Ishikawa (cell line): ENCODE measurements around the gene LHX5.

Experiments
- CEBPB ChIP-seq: IDR thresholded peaks from 2 replicates; pipeline ENCODE4 v1.6.1; 2012
- CREB1 ChIP-seq: IDR thresholded peaks from 2 replicates; pipeline ENCODE4 v1.6.1; 2012; ENCODE audit warnings: low read depth
- EGR1 ChIP-seq: IDR thresholded peaks from 2 replicates; pipeline ENCODE4 v1.6.1; 2012
- EP300 ChIP-seq: IDR thresholded peaks from 2 replicates; pipeline ENCODE4 v1.6.1; 2012; ENCODE audit warnings: borderline replicate concordance
- FOXM1 ChIP-seq: IDR thresholded peaks from 2 replicates; pipeline ENCODE4 v1.6.1; 2012; ENCODE audit warnings: low read depth, borderline replicate concordance
- NFIC ChIP-seq: IDR thresholded peaks from 2 replicates; pipeline ENCODE4 v1.6.1; 2012
- RAD21 ChIP-seq: IDR thresholded peaks from 2 replicates; pipeline ENCODE4 v1.6.1; 2012; ENCODE audit warnings: low read depth
- TAF1 ChIP-seq: IDR thresholded peaks from 2 replicates; pipeline ENCODE4 v1.6.1; 2012; ENCODE audit warnings: low read depth, mild to moderate bottlenecking
- TCF12 ChIP-seq: IDR thresholded peaks from 2 replicates; pipeline ENCODE4 v1.6.1; 2012; ENCODE audit warnings: low read depth
- TEAD4 ChIP-seq: IDR thresholded peaks from 2 replicates; pipeline ENCODE4 v1.6.1; 2012
- YY1 ChIP-seq: IDR thresholded peaks from 2 replicates; pipeline ENCODE4 v1.6.1; 2012; ENCODE audit warnings: low read depth
- ZBTB7A ChIP-seq: IDR thresholded peaks from 2 replicates; pipeline ENCODE4 v1.6.1; 2012; ENCODE audit warnings: low read depth
- TF ChIP-seq, protein P1 (sequence below): IDR thresholded peaks from 2 replicates; pipeline ENCODE4 v1.6.1; 2012; ENCODE audit warnings: low read depth, mild to moderate bottlenecking
- TF ChIP-seq, protein P2 (sequence below): IDR thresholded peaks from 2 replicates; pipeline ENCODE4 v1.6.1; 2012
- TF ChIP-seq, protein P3 (sequence below): IDR thresholded peaks from 2 replicates; pipeline ENCODE4 v1.6.1; 2012

The LHX5 gene

DNA sequence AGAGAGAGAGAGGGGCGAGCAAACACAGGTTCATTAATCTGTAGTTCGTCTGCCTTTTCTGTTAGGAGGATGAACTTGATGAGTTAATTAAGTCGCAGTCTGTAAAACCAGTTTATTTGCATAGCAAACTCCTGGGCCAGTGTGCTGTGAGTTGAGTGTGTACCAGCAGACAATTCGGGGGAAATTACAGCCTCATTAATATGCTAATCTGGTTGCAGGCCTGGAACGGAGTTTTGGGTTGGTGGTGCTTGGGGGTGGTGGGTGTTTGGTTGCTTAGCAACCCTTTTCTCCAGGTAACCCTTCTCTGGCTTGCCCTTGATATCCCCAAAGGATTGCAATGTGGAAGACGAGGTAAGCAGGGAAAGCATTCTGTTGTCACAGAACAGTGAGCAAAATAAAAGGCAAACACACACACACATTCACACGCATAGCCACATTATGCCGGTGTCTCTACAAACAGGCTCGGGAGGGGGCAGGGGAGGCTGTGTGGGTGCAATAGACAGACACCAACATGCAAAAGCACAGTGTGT lies 29.2 kb upstream of the LHX5 start:
- TF ChIP-seq EGR1 (no peak), TAF1 (no peak)
- TF ChIP-seq, protein P1, sequence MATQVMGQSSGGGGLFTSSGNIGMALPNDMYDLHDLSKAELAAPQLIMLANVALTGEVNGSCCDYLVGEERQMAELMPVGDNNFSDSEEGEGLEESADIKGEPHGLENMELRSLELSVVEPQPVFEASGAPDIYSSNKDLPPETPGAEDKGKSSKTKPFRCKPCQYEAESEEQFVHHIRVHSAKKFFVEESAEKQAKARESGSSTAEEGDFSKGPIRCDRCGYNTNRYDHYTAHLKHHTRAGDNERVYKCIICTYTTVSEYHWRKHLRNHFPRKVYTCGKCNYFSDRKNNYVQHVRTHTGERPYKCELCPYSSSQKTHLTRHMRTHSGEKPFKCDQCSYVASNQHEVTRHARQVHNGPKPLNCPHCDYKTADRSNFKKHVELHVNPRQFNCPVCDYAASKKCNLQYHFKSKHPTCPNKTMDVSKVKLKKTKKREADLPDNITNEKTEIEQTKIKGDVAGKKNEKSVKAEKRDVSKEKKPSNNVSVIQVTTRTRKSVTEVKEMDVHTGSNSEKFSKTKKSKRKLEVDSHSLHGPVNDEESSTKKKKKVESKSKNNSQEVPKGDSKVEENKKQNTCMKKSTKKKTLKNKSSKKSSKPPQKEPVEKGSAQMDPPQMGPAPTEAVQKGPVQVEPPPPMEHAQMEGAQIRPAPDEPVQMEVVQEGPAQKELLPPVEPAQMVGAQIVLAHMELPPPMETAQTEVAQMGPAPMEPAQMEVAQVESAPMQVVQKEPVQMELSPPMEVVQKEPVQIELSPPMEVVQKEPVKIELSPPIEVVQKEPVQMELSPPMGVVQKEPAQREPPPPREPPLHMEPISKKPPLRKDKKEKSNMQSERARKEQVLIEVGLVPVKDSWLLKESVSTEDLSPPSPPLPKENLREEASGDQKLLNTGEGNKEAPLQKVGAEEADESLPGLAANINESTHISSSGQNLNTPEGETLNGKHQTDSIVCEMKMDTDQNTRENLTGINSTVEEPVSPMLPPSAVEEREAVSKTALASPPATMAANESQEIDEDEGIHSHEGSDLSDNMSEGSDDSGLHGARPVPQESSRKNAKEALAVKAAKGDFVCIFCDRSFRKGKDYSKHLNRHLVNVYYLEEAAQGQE: no peak
- TF ChIP-seq, protein P2, sequence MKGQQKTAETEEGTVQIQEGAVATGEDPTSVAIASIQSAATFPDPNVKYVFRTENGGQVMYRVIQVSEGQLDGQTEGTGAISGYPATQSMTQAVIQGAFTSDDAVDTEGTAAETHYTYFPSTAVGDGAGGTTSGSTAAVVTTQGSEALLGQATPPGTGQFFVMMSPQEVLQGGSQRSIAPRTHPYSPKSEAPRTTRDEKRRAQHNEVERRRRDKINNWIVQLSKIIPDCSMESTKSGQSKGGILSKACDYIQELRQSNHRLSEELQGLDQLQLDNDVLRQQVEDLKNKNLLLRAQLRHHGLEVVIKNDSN: no peak

DNA sequence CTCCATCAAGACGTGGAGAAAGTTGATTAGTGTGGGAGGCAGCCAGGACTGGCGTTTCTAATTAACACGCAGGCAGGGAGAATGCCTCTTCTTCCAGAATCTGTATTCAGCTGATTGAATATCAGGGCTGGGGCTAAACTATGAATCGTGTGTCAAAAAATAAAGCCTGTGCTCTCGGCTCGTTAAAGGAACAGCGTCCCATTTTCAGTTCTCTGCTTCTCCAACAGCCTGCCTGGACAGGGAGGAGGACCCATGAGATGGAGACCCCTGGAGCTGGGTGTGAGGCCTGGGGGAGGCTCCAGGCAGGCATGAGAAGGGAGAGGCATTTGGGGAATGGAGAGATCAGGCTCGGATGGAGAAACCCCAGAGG lies 28.6 kb upstream of the LHX5 start:
- TF ChIP-seq ZBTB7A: no peak
- TF ChIP-seq FOXM1: no peak
- TF ChIP-seq, protein P3, sequence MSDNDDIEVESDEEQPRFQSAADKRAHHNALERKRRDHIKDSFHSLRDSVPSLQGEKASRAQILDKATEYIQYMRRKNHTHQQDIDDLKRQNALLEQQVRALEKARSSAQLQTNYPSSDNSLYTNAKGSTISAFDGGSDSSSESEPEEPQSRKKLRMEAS: no peak
- no peak for TF ChIP-seq TEAD4

DNA sequence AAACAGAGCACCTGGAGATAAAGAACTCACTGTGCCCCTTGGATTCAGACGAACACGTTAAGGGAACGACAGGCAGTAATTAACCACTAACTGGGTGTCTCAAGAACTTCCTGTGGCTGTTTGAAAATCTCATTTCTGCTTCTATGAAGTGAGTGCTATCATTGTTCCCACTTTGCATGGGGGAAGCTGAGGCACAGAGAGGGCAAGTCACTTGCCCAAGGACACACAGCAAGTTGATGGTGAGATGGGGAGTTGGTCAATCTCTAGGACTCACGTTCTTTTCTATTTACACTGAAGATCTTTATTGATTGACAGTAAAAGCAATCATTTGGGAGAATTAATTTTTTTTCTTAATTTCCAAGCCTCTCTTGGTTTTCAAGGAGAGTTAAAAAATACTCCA lies 26.8 kb upstream of the LHX5 start:
- TF ChIP-seq CEBPB (no peak), EGR1 (no peak), CREB1 (no peak), RAD21 (no peak), YY1 (no peak), TEAD4 (no peak), EP300 (no peak), ZBTB7A (no peak), FOXM1 (no peak), NFIC (no peak), TAF1 (no peak), TCF12 (no peak)
- TF ChIP-seq, protein P1: no peak
- TF ChIP-seq, protein P2: no peak
- TF ChIP-seq, protein P3: no peak

DNA sequence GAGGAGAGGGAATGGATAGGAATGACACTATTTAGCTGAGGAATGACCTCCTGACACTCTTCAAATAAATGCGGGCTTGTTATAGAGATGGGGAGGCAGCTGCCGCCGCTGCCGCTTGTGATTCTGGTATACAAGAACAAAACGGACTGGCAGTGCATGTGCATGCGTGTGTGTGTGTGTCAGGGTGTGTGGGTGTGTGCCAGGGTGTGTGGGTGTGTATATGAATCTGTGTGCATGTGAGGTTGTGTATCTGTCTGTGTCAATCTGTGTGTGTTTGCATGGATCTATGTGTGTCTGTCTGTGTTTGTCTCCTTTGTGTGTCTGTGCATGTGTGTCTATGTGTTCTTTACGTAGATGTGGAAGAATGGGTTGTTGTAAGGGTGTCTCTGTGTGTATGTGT lies 26.0 kb upstream of the LHX5 start:
- TF ChIP-seq TEAD4 (no peak), CEBPB (no peak), FOXM1 (no peak), TAF1 (no peak), RAD21 (no peak), YY1 (no peak), ZBTB7A (no peak), CREB1 (no peak), EP300 (no peak), TCF12 (no peak), EGR1 (no peak), NFIC (no peak)
- TF ChIP-seq, protein P2: no peak
- TF ChIP-seq, protein P1: no peak
- TF ChIP-seq, protein P3: no peak
